Endothelial cell of hepatic sinusoid (primary cell): ENCODE data around the gene TRMO.

Experiments used
- in situ Hi-C: cut with HindIII; loops from 2 replicates; pipeline ENCODE4 v1.10.0; 2017; ENCODE audit warnings: low sequenced_read_pairs

TRMO gene

GRCh38 chr9:97940233-97940632 lies 17.9 kb upstream of the TRMO start:
- in situ Hi-C loops, result no loop called here

GRCh38 chr9:97938081-97938644 lies 15.9 kb upstream of the TRMO start, which contains the start of gene HEMGN:
Gene HEMGN, minus strand, starts transcription at chr9:97938172. Its CDS starts 36 bp downstream, at chr9:97938136.
- in situ Hi-C loops, result no loop called here

- in situ Hi-C loops, result no loop called here
These were observed 14.7 kb upstream of the TRMO start for GRCh38 chr9:97936998-97937397.

- in situ Hi-C loops, result no loop called here
These were observed 13.0 kb upstream of the TRMO start for GRCh38 chr9:97935276-97935675.

GRCh38 chr9:97934321-97935115 lies 12.2 kb upstream of the TRMO start:
- in situ Hi-C loops, result no loop called here

GRCh38 chr9:97933297-97933998 lies 11.1 kb upstream of the TRMO start:
- in situ Hi-C loops, result no loop called here

- in situ Hi-C loops, result no loop called here
These were observed 8.7 kb upstream of the TRMO start for GRCh38 chr9:97930972-97931371.

GRCh38 chr9:97928986-97929604 lies 6.8 kb upstream of the TRMO start:
- in situ Hi-C loops, result no loop called here

- in situ Hi-C loops, result no loop called here
These were observed 3.4 kb upstream of the TRMO start for GRCh38 chr9:97925497-97926334.

- in situ Hi-C loops, result loop anchor here (5.0 kb wide), 2 partner anchors 108 to 358 kb away; no protein-coding TSS in a partner anchor
These were observed 2.1 kb upstream of the TRMO start for GRCh38 chr9:97924386-97924785.

- in situ Hi-C loops, result loop anchor here (5.0 kb wide), 2 partner anchors 109 to 359 kb away; no protein-coding TSS in a partner anchor
These were observed 1.3 kb upstream of the TRMO start for GRCh38 chr9:97923529-97924108.

GRCh38 chr9:97919217-97919813 lies 3.0 kb downstream of the TRMO start:
- in situ Hi-C loops, result no loop called here

GRCh38 chr9:97918611-97919010 lies 3.7 kb downstream of the TRMO start:
- in situ Hi-C loops, result no loop called here

- in situ Hi-C loops, result no loop called here
These were observed 10.3 kb downstream of the TRMO start for GRCh38 chr9:97911970-97912369.

GRCh38 chr9:97911528-97911927 lies 10.8 kb downstream of the TRMO start:
- in situ Hi-C loops, result no loop called here

GRCh38 chr9:97910357-97910756 lies 11.9 kb downstream of the TRMO start:
- in situ Hi-C loops, result no loop called here

GRCh38 chr9:97908705-97909104 lies 13.6 kb downstream of the TRMO start:
- in situ Hi-C loops, result no loop called here

GRCh38 chr9:97907632-97908031 lies 14.7 kb downstream of the TRMO start:
- in situ Hi-C loops, result no loop called here

- in situ Hi-C loops, result no loop called here
These were observed 15.3 kb downstream of the TRMO start for GRCh38 chr9:97907046-97907445.
